ENCODE results near the gene ST6GAL2.

Gene ST6GAL2

GRCh38 chr2:106904242-106904641 lies 18.3 kb upstream of the ST6GAL2 start:
- DNase-seq (ENCODE audit: extremely low read depth, insufficient read length): no peak
- no peak for TF ChIP-seq CTCF (IDR thresholded peaks at IDR 0.05; ENCODE audit: insufficient read depth, low read length, poor library complexity, severe bottlenecking)
- H3K36me3 ChIP-seq (ENCODE audit: control insufficient read depth, insufficient read depth, low read length): no peaks in the 10 kb centered on the region
- no peak overlapping the region for H3K4me3 ChIP-seq (replicated peaks; ENCODE audit: low read depth, low read length)
- no peaks in the 10 kb centered on the region for H3K27me3 ChIP-seq (replicated peaks; ENCODE audit: control insufficient read depth, insufficient read depth, low read length)

GRCh38 chr2:106899786-106900530 lies 14.0 kb upstream of the ST6GAL2 start:
- H3K27me3 ChIP-seq (replicated peaks; ENCODE audit: control insufficient read depth, insufficient read depth, low read length): no peaks in the 10 kb centered on the region
- no peak overlapping the region for H3K4me3 ChIP-seq (replicated peaks; ENCODE audit: low read depth, low read length)
- no peak for DNase-seq (ENCODE audit: extremely low read depth, insufficient read length)
- no peak for TF ChIP-seq CTCF (IDR thresholded peaks at IDR 0.05; ENCODE audit: insufficient read depth, low read length, poor library complexity, severe bottlenecking)
- no peaks in the 10 kb centered on the region for H3K36me3 ChIP-seq (ENCODE audit: control insufficient read depth, insufficient read depth, low read length)

- no peaks in the 10 kb centered on the region for H3K36me3 ChIP-seq (ENCODE audit: control insufficient read depth, insufficient read depth, low read length)
- TF ChIP-seq CTCF (IDR thresholded peaks at IDR 0.05; ENCODE audit: insufficient read depth, low read length, poor library complexity, severe bottlenecking): no peak
- no peaks in the 10 kb centered on the region for H3K27me3 ChIP-seq (replicated peaks; ENCODE audit: control insufficient read depth, insufficient read depth, low read length)
- H3K4me3 ChIP-seq (replicated peaks; ENCODE audit: low read depth, low read length): no peak overlapping the region
- no peak for DNase-seq (ENCODE audit: extremely low read depth, insufficient read length)
These were observed 8.6 kb upstream of the ST6GAL2 start for GRCh38 chr2:106894545-106894944.

GRCh38 chr2:106892048-106892447 lies 6.1 kb upstream of the ST6GAL2 start:
- no peak for DNase-seq (ENCODE audit: extremely low read depth, insufficient read length)
- Histone ChIP-seq H3K4me3 (replicated peaks; ENCODE audit: low read depth, low read length) (no peak overlapping the region), H3K27me3 (replicated peaks; ENCODE audit: control insufficient read depth, insufficient read depth, low read length) (no peaks in the 10 kb centered on the region), H3K36me3 (ENCODE audit: control insufficient read depth, insufficient read depth, low read length) (no peaks in the 10 kb centered on the region)
- TF ChIP-seq CTCF (IDR thresholded peaks at IDR 0.05; ENCODE audit: insufficient read depth, low read length, poor library complexity, severe bottlenecking): no peak

GRCh38 chr2:106890606-106891005 lies 4.6 kb upstream of the ST6GAL2 start:
- no peaks in the 10 kb centered on the region for H3K27me3 ChIP-seq (replicated peaks; ENCODE audit: control insufficient read depth, insufficient read depth, low read length)
- H3K4me3 ChIP-seq (replicated peaks; ENCODE audit: low read depth, low read length): no peak overlapping the region
- DNase-seq (ENCODE audit: extremely low read depth, insufficient read length): no peak
- no peak for TF ChIP-seq CTCF (IDR thresholded peaks at IDR 0.05; ENCODE audit: insufficient read depth, low read length, poor library complexity, severe bottlenecking)
- no peaks in the 10 kb centered on the region for H3K36me3 ChIP-seq (ENCODE audit: control insufficient read depth, insufficient read depth, low read length)
